GM21576 (cell line): ENCODE measurements around the gene HES6.

Experiments
- ATAC-seq: cut with Tn5 transposase; IDR thresholded peaks from one replicate; pipeline ENCODE4 v1.9.1; 2021; ENCODE audit warnings: mild to moderate bottlenecking, moderate library complexity; ENCODE audit not compliant: unreplicated experiment

The HES6 gene

GRCh38 chr2:238237431-238238135 is 2.3 kb downstream of the HES6 start:
- no peak for ATAC-seq

GRCh38 chr2:238236571-238236970 is 3.3 kb downstream of the HES6 start:
- ATAC-seq = no peak

GRCh38 chr2:238235856-238236255 is 4.0 kb downstream of the HES6 start:
- no peak for ATAC-seq

GRCh38 chr2:238235331-238235732 is 4.5 kb downstream of the HES6 start:
- ATAC-seq = no peak

- no peak for ATAC-seq
Observed at GRCh38 chr2:238233625-238234024, 6.2 kb downstream of the HES6 start.

GRCh38 chr2:238231809-238232208 is 8.0 kb downstream of the HES6 start:
- ATAC-seq = no peak

- no peak for ATAC-seq
Observed at GRCh38 chr2:238231251-238231793, 8.5 kb downstream of the HES6 start.

GRCh38 chr2:238230699-238231098 is 9.1 kb downstream of the HES6 start:
- ATAC-seq = no peak

GRCh38 chr2:238228700-238229099 is 11.1 kb downstream of the HES6 start:
- no peak for ATAC-seq

GRCh38 chr2:238227587-238228032 is 12.2 kb downstream of the HES6 start:
- ATAC-seq = no peak

GRCh38 chr2:238226698-238227586 is 12.9 kb downstream of the HES6 start:
- no peak for ATAC-seq

GRCh38 chr2:238225911-238226697 is 13.7 kb downstream of the HES6 start:
- no peak for ATAC-seq

- no peak for ATAC-seq
Observed at GRCh38 chr2:238225121-238225520, 14.7 kb downstream of the HES6 start.

GRCh38 chr2:238224356-238225035 is 15.3 kb downstream of the HES6 start:
- no peak for ATAC-seq

GRCh38 chr2:238220892-238221521 is 18.8 kb downstream of the HES6 start:
- no peak for ATAC-seq

GRCh38 chr2:238220274-238220891 is 19.5 kb downstream of the HES6 start:
- no peak for ATAC-seq

- no peak for ATAC-seq
Observed at GRCh38 chr2:238216651-238217184, 23.1 kb downstream of the HES6 start.

GRCh38 chr2:238207006-238207405 is 32.8 kb downstream of the HES6 start:
- no peak for ATAC-seq

GRCh38 chr2:238203973-238204683 is 35.7 kb downstream of the HES6 start:
- ATAC-seq = peak; percentile 16
